HTERT RPE-1 (cell line): ENCODE results near the gene NAB2.

Experiments
- in situ Hi-C: fragments of 300-500 bp; cut with MboI; formaldehyde crosslinking; loops from 4 replicates; pipeline ENCODE4 v1.14.3; 2020; ENCODE audit warnings: low sequenced_read_pairs

NAB2 gene

GRCh38 chr12:57129889-57130288 is 41.0 kb downstream of the NAB2 start:
- in situ Hi-C loops: no loop called here

DNA sequence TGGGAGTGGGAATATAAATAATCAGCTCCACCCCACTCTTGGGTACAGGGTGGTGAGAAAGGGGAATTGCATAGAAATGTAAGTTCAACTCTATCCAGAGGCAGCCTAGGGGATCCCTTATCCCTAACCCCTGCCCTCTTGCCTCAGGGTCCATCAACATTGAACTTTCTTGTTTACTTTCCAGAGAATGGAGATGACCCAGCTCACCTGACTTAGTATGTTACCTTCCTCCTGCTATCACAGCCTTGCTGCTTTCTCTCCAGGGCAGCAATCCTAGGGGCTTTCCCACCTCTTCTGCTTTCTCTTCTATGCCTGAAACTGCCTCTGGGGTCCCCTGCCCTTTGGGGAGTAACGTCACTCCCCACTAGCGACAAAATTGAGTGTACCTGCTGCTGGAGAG is 42.0 kb downstream of the NAB2 start:
- in situ Hi-C loops: no loop called here

- in situ Hi-C loops: no loop called here
These were observed 43.2 kb downstream of the NAB2 start for GRCh38 chr12:57131896-57132744.

- in situ Hi-C loops: no loop called here
These were observed 44.2 kb downstream of the NAB2 start for GRCh38 chr12:57133013-57133569.

- in situ Hi-C loops: no loop called here
These were observed 45.0 kb downstream of the NAB2 start for GRCh38 chr12:57133916-57134315.

DNA sequence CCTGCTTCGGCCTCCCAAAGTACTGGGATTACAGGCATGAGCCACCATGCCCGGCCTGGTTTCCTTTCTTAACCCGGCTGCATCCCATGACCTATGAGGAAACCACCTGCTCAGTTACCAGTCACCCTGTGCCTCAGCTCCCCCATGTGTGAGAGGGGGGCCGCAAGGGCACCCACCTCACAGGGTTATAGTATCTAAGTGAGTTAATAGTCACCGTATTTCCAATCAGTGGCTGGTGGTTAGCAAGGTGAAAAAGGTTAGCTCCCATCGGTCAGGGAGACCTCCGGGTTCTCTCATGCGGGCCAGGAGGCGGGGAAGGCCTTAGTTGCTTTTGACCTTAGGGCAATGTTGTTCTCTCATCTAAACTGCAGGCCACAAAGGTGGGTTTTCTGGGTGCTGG is 46.0 kb downstream of the NAB2 start:
- in situ Hi-C loops: no loop called here

- in situ Hi-C loops: no loop called here
These were observed 46.8 kb downstream of the NAB2 start for GRCh38 chr12:57135527-57136326.

- in situ Hi-C loops: no loop called here
These were observed 49.8 kb downstream of the NAB2 start for GRCh38 chr12:57138526-57139272.

GRCh38 chr12:57139796-57140649 is 51.1 kb downstream of the NAB2 start:
- in situ Hi-C loops: no loop called here

GRCh38 chr12:57141249-57141648 is 52.3 kb downstream of the NAB2 start:
- in situ Hi-C loops: no loop called here

DNA sequence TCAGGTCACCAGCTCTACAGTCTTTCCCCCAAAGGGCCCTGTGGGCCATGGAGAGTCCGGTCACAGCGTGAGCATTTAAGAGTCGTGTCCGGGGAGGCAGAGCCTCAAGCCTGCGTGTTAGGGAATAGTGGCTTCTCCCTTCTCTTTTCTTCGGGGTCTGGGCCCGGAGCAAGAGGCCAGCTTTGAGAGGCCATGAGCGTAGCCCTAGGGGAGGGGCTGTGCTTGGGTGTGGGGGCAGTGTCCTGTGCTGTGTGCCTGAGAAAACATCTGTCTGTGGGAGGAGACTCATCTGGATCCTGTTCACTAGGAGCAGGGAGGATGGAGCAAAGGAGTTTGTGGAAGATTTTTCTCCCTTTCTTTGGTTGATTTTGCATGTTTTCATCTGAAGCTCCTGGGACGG is 53.2 kb downstream of the NAB2 start:
- in situ Hi-C loops: no loop called here

GRCh38 chr12:57142727-57143126 is 53.8 kb downstream of the NAB2 start:
- in situ Hi-C loops: no loop called here

GRCh38 chr12:57143454-57143853 is 54.5 kb downstream of the NAB2 start:
- in situ Hi-C loops: no loop called here
